RKO (cell line): ENCODE data around the gene CYFIP1.

ENCODE experiments used
- DNase-seq: peaks from one replicate; pipeline ENCODE4 v3.0.0-alpha.2; 2016; ENCODE audit warnings: low spot score

The CYFIP1 gene

DNA sequence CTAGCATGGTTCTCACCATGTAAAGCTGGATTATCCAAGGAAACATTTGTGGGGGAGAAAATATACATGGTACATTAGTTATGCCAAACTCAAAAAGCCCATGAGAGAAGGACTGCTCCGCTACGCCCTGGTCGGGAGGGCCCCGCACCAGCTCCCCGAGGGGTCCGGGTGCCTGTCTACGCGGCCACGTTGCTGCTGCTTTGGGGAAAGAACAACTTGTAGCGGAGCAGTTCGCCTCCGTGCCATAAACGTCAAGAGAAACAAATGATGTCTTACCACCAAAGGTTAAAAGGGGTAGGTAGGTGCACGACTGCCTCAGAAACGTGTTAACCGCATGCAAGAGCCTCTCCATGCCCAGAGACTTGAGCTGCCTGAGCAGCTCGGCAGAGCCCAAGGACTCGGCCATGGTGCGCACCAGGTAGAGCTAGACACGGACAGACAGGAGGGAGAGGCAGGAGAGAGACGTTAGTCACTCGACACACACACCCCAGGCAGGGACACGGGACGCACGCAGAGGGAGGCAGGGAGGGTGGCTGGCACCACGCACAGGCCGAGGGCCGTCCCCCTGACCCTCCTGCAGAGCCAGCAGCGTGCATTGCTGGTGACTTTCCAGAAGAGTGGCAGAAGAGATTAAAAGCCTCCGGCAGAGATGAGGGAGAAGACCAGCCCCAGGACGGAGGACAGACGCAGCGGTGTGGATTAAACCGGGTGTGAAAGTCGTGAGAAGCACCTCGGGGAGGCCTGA, 63.4 kb downstream of the CYFIP1 start:
- no peak for DNase-seq

DNA sequence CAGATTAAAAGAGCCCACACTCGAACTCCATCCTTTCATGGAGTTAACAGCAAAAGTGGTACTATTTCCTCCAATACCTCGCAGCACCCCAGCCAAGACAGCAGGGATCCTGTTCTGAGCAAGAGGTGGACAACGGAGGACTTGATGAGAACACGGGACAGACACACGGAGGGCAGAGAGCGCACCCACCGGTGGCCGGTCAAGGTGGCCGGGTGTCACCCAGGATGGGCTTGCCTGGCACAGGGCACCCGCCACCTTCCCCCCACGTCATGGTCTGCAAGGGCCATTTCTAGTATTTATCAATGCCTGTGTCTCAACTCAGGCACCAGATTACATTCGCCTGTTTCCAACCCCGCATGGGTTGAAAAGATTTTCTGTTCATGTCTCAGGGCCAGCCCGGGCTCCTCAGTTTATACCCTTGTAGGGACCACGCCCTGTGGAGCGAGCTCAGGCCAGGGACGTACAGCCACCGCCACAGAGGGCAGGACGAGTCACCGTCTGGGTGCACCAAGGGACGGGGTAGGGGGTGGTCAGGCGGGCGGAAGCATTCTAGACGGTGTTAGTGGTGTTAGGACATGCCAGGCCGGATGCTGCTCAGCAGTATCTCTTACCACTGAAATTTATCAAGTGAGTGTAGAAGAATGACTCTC, 64.2 kb downstream of the CYFIP1 start:
- no peak for DNase-seq

DNA sequence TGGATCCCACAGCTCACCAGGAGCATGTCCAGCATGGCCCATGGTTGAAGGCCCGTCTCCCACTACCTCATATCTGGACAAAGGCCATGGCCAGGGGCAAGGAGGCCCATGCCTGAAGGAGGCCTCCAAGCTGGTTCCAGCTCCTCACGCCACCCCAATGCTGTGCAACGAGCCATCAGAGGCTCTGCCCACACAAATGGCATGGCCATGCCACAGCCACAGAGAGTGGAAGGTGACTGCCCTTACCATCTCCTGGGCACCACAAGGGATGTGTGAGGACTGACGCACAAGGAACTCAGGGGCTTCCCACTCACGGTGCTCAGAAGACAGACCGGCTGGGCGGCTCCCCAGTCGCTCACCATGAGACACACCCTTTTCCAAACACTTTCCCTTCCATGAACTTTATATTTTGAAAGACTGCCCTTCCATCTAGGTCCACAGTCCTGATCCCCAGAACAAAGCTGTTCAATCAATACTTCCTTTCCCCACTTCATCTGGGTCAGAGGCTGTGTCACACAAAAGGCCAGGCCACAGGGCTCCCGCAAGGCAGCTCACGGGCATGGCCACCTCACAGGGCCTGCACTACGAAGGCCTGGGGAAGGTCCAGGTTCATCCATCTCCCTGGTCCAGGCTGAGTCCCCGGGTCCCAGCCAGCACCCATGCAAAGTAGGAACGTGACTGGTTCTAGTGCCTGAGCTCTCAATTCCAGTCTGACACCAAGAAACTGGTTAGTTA, 66.4 kb downstream of the CYFIP1 start:
- no peak for DNase-seq

DNA sequence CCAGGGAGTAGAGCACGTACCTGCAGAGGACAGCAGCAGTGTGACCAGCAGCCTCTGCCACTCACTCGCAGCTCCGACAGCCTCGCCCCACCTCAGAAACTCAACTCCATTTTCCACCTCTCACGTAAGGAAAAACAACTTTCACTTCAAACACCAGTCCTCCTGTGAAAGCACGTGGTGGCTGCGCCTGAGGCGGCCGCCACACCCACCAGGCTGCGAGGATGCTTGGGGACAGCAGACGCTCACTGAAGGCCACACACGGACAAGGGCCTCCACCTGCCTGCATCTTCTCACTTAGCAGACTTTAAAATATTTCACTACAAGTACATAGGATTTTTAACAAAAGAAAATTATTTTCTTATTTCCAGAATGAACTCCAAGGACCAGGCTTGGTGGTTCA, 67.9 kb downstream of the CYFIP1 start:
- no peak for DNase-seq

DNA sequence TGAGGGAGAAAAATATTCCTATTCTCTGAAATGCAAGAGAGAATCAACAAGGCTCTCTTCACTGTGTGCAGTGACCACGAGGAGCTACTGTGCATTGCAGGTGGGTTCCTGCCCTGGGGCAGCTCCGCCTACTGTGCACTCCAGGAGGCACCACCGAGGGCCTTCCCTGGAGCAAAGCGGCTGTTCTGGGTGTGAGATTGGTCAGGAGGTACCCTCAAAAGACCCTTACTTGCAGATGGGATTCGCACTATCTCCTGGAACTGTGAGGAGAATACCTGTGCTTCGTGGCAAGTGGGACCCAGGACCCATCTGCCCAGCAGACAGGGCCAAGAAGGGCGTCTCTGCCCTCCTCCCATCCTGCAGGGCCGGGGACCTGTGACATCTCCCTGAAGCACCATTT, 68.9 kb downstream of the CYFIP1 start:
- DNase-seq = no peak

DNA sequence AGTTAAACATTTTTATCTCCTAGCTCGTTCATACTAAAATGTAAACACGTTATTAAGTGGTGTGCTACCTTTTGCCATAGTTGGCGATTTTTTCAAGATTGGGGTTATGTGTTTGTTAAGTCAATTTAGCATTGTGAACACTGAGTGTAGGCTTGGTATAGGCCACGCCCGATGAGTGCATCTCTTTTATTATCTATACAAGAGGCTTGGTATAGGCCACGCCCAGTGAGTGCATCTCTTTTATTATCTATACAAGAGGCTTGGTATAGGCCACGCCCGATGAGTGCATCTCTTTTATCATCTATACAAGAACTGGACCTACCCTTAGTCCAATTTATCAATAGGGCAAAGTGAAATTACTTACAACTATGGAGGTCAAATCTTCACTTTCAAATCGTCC, 71.3 kb downstream of the CYFIP1 start:
- no peak for DNase-seq

DNA sequence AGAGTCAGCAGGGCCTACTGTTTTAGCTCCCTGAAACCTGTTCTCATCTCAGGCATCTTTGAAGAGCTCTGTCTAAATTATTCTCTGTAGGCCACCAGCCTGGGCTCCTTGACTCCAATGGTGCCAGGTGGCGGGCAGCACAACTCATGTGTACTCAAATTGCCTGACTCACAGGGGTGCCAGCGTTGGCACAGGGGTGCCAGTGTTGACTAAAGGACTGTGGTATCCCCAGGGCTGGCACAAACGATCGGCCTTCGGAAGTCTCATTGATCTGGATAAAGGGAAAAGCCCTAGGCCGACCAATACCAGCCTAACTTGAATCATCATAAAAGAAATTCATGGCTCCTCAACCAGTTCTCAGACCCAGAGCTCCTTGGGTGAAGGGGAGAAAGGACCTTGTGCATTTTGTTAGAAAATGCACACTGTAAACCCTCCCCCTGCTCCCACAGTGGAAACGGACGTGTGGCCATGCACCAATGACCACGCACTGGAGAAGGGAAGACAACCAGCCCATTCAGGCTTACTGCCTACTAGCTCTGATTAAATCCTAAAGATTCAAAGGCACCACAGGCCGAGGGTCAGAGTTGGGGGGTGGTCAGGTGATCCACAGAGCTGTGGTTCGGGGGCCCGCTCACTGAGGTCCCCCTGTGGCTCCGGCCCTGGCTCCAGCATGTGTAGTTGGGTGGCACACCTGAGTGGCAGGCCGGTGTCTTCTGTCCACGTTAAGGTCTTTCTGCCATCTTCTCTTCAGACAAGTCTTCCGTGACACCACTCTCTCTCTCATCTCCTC, 72.8 kb downstream of the CYFIP1 start:
- no peak for DNase-seq

DNA sequence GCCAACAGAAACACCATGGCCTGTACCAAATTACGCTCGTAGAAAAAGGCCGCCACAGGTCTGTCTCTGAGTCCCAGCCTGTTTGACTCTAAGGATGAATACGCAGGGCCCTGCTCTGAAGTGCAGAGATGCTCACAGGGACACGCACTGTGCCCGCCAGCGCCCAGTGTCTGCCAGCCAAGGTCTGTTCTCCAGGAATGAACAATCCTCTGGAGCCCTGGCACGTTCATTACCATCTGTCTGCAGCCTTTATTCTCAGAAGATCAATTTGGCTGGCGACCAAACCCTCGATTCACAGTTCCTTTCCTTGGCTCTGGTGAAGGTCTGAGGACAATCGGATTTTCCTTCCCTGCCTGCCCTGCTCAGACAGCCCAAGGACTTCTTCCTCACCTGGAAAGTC, 75.4 kb downstream of the CYFIP1 start:
- no peak for DNase-seq

DNA sequence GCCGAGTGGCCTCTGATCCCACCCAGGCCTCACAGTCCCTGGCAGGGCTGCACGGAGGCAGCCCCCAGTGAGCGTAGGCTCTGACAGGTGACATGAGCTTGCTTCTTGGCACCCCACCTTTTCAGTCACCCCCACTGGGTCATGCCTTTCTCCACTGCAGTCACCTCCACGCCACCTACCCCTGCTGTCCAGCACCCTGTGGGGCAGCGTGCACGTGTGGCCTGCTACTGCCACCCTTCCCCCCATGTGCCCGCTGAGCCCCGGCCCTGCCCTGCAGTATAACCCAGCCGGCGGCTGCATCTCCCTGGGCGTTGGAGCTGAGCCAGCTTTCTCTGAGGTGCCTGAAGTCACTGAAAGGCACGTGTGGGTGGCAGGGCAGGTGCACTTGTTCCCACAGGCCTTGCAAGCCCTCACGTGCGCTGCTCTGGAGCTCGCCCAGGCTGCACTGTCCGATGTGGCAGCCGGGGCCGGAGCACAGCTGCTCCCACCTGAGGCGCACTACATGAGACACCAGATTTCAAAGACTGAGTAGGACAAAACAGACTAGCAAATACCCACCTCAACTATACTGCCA, 76.1 kb downstream of the CYFIP1 start:
- no peak for DNase-seq

DNA sequence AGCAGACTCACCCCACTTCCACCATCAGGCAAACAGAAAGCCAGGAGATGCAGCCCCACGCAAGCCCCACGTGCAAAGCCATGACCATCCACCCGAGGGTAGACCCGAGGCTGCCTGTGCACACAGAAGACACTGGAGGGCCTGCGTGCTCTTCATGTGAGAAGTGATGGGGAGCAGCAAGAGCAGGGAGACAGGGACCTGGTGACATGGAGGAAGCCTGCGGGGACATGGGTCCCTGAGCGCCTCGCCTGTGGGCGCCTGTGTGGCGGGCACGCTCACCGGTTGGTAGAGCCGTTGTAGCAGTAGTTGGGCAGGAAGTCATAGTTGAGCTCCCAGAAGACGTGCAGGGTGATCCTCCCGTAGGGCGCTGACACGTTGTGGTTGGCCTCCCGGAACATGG, 76.7 kb downstream of the CYFIP1 start:
- no peak for DNase-seq

DNA sequence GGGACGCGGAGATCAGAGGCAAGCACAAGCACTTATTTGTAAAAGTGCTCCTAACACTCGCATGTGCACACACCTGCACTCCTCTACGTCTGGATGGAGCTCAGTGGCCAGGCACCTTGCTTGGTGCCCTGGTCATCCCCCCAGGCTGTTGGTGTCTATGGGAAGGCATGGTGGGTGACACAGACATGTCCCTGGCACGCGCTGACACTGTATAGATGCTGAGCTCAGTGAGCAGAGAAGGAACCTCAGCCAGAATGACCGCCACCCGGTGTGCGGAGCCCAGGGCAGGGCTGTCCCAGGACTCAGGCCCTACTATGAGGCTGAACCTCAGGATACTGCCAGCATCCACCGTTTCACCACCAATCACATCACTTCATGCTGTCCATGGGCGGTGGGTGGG, 77.2 kb downstream of the CYFIP1 start:
- no peak for DNase-seq

DNA sequence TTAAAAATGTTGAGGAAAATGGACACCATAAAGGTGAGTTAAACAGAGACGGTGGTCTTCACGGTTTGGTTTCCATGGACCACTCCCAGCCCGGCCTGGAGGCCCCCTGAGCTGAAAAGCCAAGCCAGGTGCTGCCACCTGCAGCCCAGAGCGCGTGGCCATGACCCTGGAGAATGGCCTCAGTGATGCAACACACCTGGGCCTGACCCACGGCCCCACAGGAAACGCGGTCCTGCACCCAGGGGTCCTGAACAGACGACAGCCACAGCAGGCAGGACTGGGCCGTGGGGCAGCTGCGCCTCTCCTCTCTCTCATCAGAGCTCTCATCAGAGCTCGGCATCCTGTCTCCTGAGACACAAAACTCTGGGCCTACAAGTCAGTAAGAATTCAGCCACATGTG, 77.6 kb downstream of the CYFIP1 start:
- DNase-seq = no peak

DNA sequence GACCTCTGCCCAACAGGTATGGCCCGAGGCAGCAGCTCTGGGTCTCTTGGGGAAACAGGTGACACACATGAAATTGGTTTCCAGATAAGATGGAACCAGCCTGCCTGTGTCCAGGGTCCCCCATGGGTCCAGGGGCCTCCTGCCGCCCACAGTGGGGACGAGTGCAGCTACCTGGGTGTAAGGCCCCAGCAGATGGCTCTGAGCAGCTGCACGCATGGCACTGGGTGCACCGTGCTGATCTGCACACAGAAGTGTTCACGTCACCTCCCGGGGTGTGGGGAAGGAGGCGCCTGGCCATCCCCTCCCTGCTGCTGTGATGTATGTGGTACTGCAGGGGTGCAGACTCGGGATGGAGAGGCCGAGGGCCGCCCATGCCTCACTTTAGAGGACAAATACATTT, 78.1 kb downstream of the CYFIP1 start:
- DNase-seq = no peak

DNA sequence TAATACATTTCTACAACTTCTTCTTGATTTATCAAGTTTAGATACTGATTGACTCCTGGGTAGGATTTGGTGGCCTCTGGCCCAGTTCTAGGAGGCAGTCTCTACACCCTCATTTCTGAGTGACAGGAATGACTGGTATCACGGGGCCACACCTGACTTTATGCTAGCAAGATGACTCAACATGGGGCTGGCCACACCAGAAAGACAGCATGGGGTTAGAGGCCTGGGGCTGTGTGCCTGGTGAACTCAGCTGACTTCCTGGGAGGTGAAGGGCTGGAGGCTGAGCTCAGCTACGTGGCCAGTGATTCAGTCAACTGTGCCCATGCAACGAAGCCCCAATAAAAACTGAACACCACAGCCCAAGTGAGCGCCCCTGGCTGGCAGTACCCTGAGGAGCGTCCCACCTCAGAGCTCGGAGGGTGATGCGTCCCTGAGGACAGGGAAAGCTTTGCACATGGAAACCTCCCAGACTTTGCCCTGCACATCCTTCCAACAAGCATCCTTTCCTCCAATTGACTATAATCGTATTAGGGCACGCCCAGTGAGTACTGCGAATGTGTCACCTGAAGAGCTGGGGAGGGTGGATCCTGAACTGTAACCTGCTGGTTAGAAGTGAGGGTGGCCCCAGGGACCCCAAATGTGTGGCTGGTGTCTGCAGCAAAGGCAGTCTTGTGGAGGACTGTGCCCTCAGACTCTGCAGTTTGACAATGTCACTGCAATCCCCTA, 84.5 kb downstream of the CYFIP1 start:
- DNase-seq = peak; percentile 44

DNA sequence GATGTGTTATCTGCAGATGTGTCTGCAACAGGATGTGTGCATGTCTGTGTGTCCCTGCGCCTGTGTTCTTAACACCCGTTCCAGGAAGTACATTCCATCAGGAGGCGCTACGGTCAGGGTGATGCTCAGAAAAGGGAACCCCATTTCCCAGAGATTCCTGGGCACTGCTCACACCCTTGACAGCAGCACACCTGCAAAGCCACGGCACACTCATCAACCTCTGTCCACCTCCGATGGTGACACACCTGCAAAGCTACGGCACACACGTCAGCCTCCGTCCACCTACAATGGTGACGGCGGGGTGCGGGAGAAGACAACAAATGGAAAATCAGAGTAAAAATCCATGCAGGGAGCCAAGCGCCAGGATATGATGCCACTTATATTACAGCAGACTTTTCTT, 86.3 kb downstream of the CYFIP1 start:
- DNase-seq = no peak

DNA sequence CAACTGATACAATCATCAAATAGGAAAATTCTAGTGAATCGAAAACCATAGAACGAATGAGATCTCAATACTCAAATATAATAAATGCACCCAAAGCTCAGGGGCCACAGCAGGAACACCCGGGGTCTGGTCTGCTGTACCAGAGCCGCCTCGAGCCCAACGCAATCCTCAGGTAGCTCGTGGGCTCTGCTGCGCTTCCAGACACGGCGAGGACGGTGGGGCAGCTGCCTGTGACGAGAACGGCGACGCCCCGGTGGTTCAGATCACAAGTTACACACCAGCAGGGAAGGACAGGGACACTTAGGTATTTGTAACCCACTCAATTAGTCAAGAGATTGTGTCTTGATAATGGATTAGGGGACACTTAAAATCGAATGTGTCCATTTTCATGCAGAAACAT, 87.1 kb downstream of the CYFIP1 start:
- DNase-seq = no peak

DNA sequence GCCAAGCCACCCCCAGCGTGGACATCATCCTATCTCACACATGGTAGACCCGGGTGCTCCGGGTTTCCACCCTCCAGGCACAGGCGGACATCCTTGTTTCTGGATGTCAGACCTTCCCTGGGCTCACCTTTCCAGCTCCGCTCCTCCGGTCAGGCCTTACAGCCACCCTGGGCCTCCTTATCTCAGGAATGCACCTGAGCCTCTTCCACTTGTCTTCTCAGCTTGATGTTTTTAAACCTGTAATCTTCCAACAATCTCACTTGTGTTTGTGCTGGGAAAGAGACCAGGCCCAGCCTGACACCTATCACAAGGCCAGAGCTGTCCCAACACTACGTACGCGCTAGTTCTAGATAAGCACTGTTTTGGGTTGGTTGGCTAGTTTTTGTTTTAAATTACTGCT, 87.8 kb downstream of the CYFIP1 start:
- no peak for DNase-seq

DNA sequence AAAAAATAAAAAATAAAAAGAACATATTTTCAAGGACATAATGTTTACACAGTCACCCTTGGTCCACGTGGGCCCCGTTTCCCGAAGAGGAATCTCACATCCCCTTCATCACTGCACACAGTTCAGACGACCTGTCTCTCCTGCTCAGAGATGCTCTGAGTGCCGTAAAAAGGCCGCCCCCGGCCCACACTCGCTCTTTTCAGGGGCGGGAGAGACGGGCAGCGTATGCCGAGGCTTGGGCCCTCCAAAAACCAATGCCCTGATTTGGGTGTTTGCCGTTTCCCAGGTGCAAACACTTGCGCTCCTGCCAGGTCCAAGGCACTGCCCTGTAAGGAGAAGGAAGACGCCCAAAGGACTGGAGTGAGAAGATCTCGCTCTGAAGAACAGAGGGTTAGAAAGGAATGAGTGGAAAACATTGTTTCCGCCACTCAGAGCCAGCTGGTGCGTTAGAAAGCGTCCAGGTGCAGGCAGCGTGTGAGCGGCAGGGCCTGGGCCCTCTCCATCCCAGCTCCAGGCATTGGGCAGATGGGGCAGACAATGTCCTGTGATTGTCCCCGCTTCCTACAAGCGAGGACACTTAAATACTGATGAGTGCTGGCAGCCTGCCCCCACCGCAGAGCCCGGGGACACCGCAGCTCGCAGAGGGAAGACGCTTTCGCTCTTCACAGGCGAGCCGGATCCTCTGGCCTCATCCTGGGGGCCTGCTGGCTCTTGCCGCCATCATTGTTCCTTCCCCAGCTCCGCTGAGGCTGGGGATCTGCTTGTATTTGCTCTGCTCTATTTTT, 88.5 kb downstream of the CYFIP1 start:
- DNase-seq = no peak

DNA sequence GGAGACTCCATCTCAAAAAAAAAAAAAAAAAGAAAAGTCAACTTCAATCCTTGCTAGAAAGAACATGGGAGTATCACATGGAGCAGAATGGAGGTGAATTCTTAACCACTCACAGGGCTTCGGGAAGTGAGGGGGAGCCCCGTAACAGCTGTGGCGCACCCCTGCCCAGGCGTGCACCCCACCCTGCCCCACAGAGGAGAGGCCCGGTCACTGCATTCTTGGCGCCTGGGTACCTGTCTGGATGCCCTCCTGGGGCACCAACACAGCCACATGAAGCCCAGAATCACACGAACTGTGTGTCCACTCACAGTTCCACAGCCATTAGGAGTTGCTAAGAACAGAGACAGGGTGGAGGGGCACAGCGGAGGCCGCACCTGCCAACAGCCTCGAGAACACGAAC, 89.9 kb downstream of the CYFIP1 start:
- no peak for DNase-seq

DNA sequence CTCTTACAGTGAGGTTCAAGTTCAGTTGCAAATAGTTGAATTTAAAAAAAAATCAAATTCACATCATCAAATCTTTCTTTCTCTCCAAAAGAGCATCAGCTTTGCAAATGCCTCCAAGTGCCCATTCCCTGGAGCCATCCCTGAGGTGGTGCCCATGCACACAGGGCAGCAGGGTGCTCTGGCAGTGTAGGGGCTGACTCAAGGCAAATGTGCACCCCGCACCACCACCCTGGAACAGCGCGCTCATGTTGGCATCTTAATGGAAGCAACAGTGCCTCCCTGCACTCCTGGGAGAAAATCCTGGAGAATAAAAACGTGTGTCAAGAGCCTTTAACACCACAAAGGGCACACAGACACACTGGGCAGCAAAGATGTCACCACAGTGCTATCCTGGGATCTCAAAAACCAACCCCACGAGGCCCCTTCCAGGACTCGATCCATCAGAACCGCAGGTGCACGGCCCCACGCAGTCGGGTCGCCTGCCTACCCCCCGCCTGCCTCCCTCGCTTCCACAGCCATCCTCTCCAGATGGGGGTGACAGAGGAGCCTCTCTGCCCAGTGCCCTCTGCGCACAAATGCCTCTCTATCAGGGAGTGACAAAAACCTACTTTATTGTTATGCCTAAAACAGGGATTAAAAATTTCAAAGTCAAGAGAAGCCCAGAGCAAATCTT, 90.9 kb downstream of the CYFIP1 start:
- DNase-seq = no peak
